PC-3 (cell line): ENCODE measurements around the gene MYO1C. TPM values are rescaled to one million over a fixed set of nuclear protein-coding genes. Genes with fewer than 3 reads are reported as not detected.

ENCODE experiments used
- ATAC-seq: fragments of 200-7000 bp; cut with Tn5 transposase; 2 replicates; pipeline ENCODE4 v1.9.1; 2020; ENCODE audit warnings: mild to moderate bottlenecking, moderate library complexity
- BruUV-seq: library from RNA; stranded (reverse); fragments of 400-500 nt; replicated peaks from 2 replicates; lab custom pipeline; 2021; lab: Mats Ljungman, UMichigan
- CTCF ChIA-PET: fragments of 300-600 bp; sonication (Branson Sonifier 250); formaldehyde crosslinking; loops from one replicate; lab custom pipeline; 2022; ENCODE audit warnings: antibody characterized with exemption; lab: Charles Lee
- POLR2A ChIA-PET: fragments of 300-600 bp; sonication (Branson Sonifier 250); formaldehyde crosslinking; loops from one replicate; lab custom pipeline; 2022; ENCODE audit warnings: antibody characterized with exemption; ENCODE audit not compliant: unreplicated experiment; lab: Charles Lee
- DNase-seq: peaks from one replicate; pipeline ENCODE4 v3.0.0-alpha.2; 2015
- H2AFZ ChIP-seq: fragments of 300-600 bp; sonication (generic); 2 replicates; pipeline ENCODE4 v1.6.0; 2016; ENCODE audit warnings: antibody characterized with exemption, low read length
- H3F3A ChIP-seq: fragments of 300-600 bp; sonication (generic); one replicate; pipeline ENCODE4 v1.6.0; 2017; ENCODE audit warnings: antibody characterized with exemption, low read length, control low read depth, mild to moderate bottlenecking; ENCODE audit not compliant: unreplicated experiment
- H3K27ac ChIP-seq: fragments of 300-600 bp; sonication (generic); 2 replicates; pipeline ENCODE4 v1.5.1; 2016; ENCODE audit warnings: mild to moderate bottlenecking, low read length
- H3K27me3 ChIP-seq: fragments of 300-600 bp; sonication (generic); 2 replicates; pipeline ENCODE4 v1.6.1; 2016; ENCODE audit warnings: low read length, mixed read lengths
- H3K36me3 ChIP-seq: fragments of 300-600 bp; sonication (generic); 2 replicates; pipeline ENCODE4 v1.6.1; 2016; ENCODE audit warnings: low read depth, mixed run types, low read length, mixed read lengths
- H3K4me1 ChIP-seq: fragments of 300-600 bp; sonication (generic); 2 replicates; pipeline ENCODE4 v1.5.1; 2016; ENCODE audit warnings: low read length; ENCODE audit not compliant: insufficient read depth
- H3K4me2 ChIP-seq: fragments of 300-600 bp; sonication (generic); 2 replicates; pipeline ENCODE4 v1.6.0; 2016; ENCODE audit warnings: low read length
- H3K4me3 ChIP-seq: fragments of 300-600 bp; sonication (generic); 2 replicates; pipeline ENCODE4 v1.5.1; 2016; ENCODE audit warnings: mild to moderate bottlenecking, low read length, mixed read lengths
- H3K79me2 ChIP-seq: fragments of 300-600 bp; sonication (generic); 2 replicates; pipeline ENCODE4 v1.6.1; 2017; ENCODE audit warnings: low read length, mixed read lengths
- H3K9ac ChIP-seq: fragments of 300-600 bp; sonication (generic); 2 replicates; pipeline ENCODE4 v1.6.0; 2016; ENCODE audit warnings: mild to moderate bottlenecking, low read length
- H3K9me2 ChIP-seq: fragments of 300-600 bp; sonication (generic); replicated peaks from 2 replicates; pipeline ENCODE4 v1.6.1; 2016; ENCODE audit warnings: mixed run types, low read length, mixed read lengths
- H3K9me3 ChIP-seq: fragments of 300-600 bp; sonication (generic); 2 replicates; pipeline ENCODE4 v1.6.1; 2016; ENCODE audit warnings: low read length, mixed read lengths
- H4K20me1 ChIP-seq: fragments of 300-600 bp; sonication (generic); 2 replicates; pipeline ENCODE4 v1.6.1; 2016; ENCODE audit warnings: low read length, mixed read lengths
- CTCF ChIP-seq: fragments of 300-600 bp; sonication (generic); conservative IDR thresholded peaks from 2 replicates; pipeline ENCODE4 v1.5.1; 2017; ENCODE audit warnings: antibody characterized with exemption, low read depth, mild to moderate bottlenecking, low read length
- EZH2 ChIP-seq: fragments of 300-600 bp; sonication (generic); IDR thresholded peaks from one replicate; pipeline ENCODE4 v1.6.1; 2017; ENCODE audit warnings: antibody characterized with exemption, mild to moderate bottlenecking, low read length; ENCODE audit not compliant: unreplicated experiment
- EZH2phosphoT487 ChIP-seq: fragments of 300-600 bp; sonication (generic); IDR thresholded peaks from 2 replicates; pipeline ENCODE4 v1.6.1; 2018; ENCODE audit warnings: mild to moderate bottlenecking, antibody characterized with exemption, low read length, borderline replicate concordance
- intact Hi-C: fragments of 100-400 bp; cut with micrococcal nuclease; formaldehyde crosslinking; loops from 2 replicates; pipeline ENCODE4 v1.9.0; 2023
- total RNA-seq: library from RNA; depleted of rRNA; stranded (reverse); fragments of >200 nt; gene quantifications from 2 replicates; pipeline ENCODE4 v1.2.3, GENCODE V29; 2014

Gene MYO1C
- total RNA-seq, 1 experiment from 2014 or later: 76.4 TPM

GRCh38 chr17:1460233-1460632, 32.3 kb downstream of the MYO1C start:
- H3K4me2 ChIP-seq: peak overlapping the region; percentile 57
- no peak overlapping the region for H3K27ac ChIP-seq
- DNase-seq (peak; percentile 66), ATAC-seq (peak; percentile 32)
- POLR2A ChIA-PET: interaction anchor here (0.6 kb wide), 3 partner anchors 68 to 338 kb away, joined by 3 to 4 read pairs (median 3); partner anchors contain the start of gene RILP
- no TSS peak for BruUV-seq
- H4K20me1 ChIP-seq: no peaks in the 10 kb centered on the region
- H3K9me3 ChIP-seq: no peaks in the 10 kb centered on the region
- H3F3A ChIP-seq: peaks cover 3% of the 10 kb centered on the region
- H3K36me3 ChIP-seq: no peaks in the 10 kb centered on the region
- CTCF ChIA-PET: no interaction called here
- no peaks in the 10 kb centered on the region for H3K27me3 ChIP-seq
- TF ChIP-seq EZH2phosphoT487 (no peak), CTCF (no peak), EZH2 (no peak)
- no peak overlapping the region for H2AFZ ChIP-seq
- H3K4me3 ChIP-seq: no peak overlapping the region
- no peaks in the 10 kb centered on the region for H3K9me2 ChIP-seq
- peaks cover 8% of the 10 kb centered on the region for H3K79me2 ChIP-seq
- H3K9ac ChIP-seq: no peak overlapping the region
- intact Hi-C loops: no loop called here
- peaks cover 13% of the 10 kb centered on the region for H3K4me1 ChIP-seq

GRCh38 chr17:1455797-1456599, 36.5 kb downstream of the MYO1C start, which contains the start of gene CRK:
Gene CRK (minus strand): TSS chr17:1456232. CDS start chr17:1456117, 115 bp downstream.
- Histone ChIP-seq H4K20me1 (peaks cover 16% of the 10 kb centered on the region), H3F3A (peaks cover 3% of the 10 kb centered on the region), H3K4me2 (peak within 1 kb of the TSS; percentile 93), H3K79me2 (peaks cover 50% of the 10 kb centered on the region), H3K27ac (peak within 1 kb of the TSS; percentile 68), H3K9ac (peak within 1 kb of the TSS; percentile 97), H3K36me3 (peaks cover 5% of the 10 kb centered on the region; the same call in 1 of the 2 replicates), H3K4me3 (peak within 1 kb of the TSS; percentile 88), H2AFZ (peak within 1 kb of the TSS; percentile 78), H3K9me3 (no peaks in the 10 kb centered on the region), H3K9me2 (no peaks in the 10 kb centered on the region), H3K4me1 (peaks cover 13% of the 10 kb centered on the region), H3K27me3 (no peaks in the 10 kb centered on the region)
- ATAC-seq: peak; percentile 73
- POLR2A ChIA-PET: no interaction called here
- intact Hi-C loops: loop anchor here (10.0 kb wide), 1 partner anchor 91 kb away; no protein-coding TSS in a partner anchor
- CTCF ChIA-PET: no interaction called here
- no TSS peak for BruUV-seq
- no peak for TF ChIP-seq EZH2phosphoT487
- TF ChIP-seq CTCF: no peak
- TF ChIP-seq EZH2: no peak
- peak; percentile 96 for DNase-seq
